ENCODE measurements around the gene ANO8. TPM values are rescaled to one million over a fixed set of nuclear protein-coding genes. Genes with fewer than 3 reads are reported as not detected.
A peak's percentile ranks its signal among the peaks of the same experiment; 100 is the strongest.

Gene ANO8
- total and polyA plus RNA-seq, 11 donors: 4.8 to 11.0 (median 7.9) TPM

DNA sequence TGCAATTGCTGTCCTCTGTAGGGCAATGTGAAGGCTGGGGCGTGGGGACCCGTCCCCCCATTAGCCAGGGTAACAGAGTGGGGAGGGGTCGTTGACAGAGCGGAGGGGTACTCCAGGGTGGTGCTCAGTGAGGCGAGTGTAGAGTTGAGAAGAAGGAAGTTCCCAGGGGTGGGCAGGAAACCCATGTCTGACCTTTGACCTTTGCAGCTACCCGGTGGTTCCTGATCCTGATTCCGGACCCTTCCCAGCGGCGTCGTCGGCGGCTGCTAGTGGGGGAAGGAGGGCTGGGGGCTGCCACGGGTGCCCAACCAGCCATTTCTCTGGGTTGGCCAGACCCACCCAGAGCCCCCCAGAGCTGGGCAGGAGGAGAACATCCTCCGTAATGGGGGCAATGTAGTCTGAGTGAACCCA lies 44.6 kb upstream of the ANO8 start:
- Histone ChIP-seq H3K27ac (no peak overlapping the region), H3K9me3 (no peaks in the 10 kb centered on the region), H3K36me3 (no peaks in the 10 kb centered on the region), H3K4me1 (peaks cover 0 to 27% (median 10%) of the 10 kb centered on the region in 12 donors), H3K4me3 (no peak overlapping the region), H3K27me3 (peaks cover 0 to 13% (median 0%) of the 10 kb centered on the region in 9 donors)
- TF ChIP-seq, protein P1, sequence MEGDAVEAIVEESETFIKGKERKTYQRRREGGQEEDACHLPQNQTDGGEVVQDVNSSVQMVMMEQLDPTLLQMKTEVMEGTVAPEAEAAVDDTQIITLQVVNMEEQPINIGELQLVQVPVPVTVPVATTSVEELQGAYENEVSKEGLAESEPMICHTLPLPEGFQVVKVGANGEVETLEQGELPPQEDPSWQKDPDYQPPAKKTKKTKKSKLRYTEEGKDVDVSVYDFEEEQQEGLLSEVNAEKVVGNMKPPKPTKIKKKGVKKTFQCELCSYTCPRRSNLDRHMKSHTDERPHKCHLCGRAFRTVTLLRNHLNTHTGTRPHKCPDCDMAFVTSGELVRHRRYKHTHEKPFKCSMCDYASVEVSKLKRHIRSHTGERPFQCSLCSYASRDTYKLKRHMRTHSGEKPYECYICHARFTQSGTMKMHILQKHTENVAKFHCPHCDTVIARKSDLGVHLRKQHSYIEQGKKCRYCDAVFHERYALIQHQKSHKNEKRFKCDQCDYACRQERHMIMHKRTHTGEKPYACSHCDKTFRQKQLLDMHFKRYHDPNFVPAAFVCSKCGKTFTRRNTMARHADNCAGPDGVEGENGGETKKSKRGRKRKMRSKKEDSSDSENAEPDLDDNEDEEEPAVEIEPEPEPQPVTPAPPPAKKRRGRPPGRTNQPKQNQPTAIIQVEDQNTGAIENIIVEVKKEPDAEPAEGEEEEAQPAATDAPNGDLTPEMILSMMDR (IDR thresholded peaks at IDR 0.05): no peak
- TF ChIP-seq POLR2A (IDR thresholded peaks at IDR 0.05): no peak
- 29 to 59% (median 37%) methylated on average over 6 to 14 of the region's 14 CpGs for WGBS, 4 donors
- ATAC-seq (peak in 2 of 4 donors; percentile 14 to 31), DNase-seq (no peak)
- intact Hi-C loops (cut with DNase I): no loop called here

DNA sequence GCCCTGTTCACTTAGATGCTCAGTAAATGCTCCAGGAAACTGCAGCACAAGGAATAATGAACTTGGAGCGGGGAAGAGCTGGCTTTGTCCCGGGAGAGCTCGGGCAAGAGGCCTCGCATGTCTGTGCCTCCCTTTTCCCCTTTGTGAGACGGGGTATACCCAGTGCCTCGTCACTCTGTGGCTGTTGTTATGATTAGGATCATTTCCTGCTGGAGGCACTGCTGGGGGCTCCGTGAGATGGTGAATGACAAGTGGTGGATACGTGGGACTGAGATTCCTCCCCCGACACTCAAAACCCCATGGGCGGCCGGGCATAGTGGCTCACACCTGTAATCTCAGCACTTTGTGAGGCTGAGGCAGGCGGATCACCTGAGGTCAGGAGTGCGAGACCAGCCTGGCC lies 43.6 kb upstream of the ANO8 start:
- DNase-seq (no peak), ATAC-seq (no peak)
- intact Hi-C loops (cut with DNase I): no loop called here
- Histone ChIP-seq H3K9me3 (no peaks in the 10 kb centered on the region), H3K4me3 (no peak overlapping the region), H3K4me1 (peaks cover 0 to 25% (median 10%) of the 10 kb centered on the region in 12 donors), H3K36me3 (no peaks in the 10 kb centered on the region), H3K27ac (no peak overlapping the region), H3K27me3 (peaks cover 0 to 13% (median 0%) of the 10 kb centered on the region in 9 donors)
- WGBS, 4 donors: 69 to 77% (median 72%) methylated on average over 11 to 13 of the region's 13 CpGs
- TF ChIP-seq, protein P1 (IDR thresholded peaks at IDR 0.05): no peak
- TF ChIP-seq POLR2A (IDR thresholded peaks at IDR 0.05): no peak

DNA sequence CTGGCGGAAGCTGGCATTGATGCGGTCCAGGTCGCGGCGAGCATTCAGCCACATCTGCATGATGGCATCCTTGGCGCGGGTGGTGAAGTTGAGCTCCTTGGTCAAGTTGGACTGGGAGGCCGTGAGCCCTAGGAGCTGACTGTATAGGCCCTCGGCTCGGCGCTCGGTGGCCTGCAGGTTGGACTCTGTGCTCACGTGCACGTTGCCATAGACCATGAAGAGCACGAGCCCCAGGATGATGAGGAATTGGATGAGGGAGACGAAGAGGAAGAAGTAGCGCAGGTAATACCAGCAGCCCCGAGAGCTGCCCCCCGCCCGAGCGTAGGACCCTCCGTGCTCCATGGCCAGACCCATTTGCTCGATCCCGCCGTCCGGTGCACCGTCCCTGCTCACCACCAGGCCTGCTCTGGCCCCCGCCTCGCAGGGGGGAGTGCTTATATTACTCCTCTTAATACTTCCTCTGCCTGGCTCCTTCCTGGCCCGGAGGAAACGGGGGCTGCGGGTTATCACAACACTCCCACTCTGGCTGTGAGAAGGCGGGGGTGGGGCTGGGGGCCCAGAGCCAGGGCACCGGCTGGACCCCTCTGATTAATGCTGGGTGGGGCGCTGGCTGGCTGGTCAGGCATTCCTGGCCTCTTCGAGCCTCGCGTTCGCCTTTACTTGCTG lies 42.4 kb upstream of the ANO8 start, which contains the start of gene PLVAP:
Gene PLVAP (minus strand): TSS at position 408 of the 666 bp plus-strand sequence. CDS start 54 bp downstream, at position 354.
- no peak for TF ChIP-seq POLR2A (IDR thresholded peaks at IDR 0.05)
- TF ChIP-seq, protein P1 (IDR thresholded peaks at IDR 0.05): no peak
- peaks cover 0 to 13% (median 0%) of the 10 kb centered on the region in 9 donors for H3K27me3 ChIP-seq
- ATAC-seq (peak; percentile 58 to 84 (median 71)), DNase-seq (peak in 4 of 5 donors; percentile 40 to 48 (median 46))
- 45 to 50% (median 48%) methylated on average over 34 to 39 of the region's 39 CpGs for WGBS, 4 donors
- peaks cover 0 to 14% (median 5%) of the 10 kb centered on the region in 12 donors for H3K4me1 ChIP-seq
- H3K4me3 ChIP-seq: peak within 1 kb of the TSS in 9 of 12 donors; percentile 6 to 56 (median 38)
- H3K36me3 ChIP-seq: no peaks in the 10 kb centered on the region
- H3K27ac ChIP-seq: peak within 1 kb of the TSS in 2 of 12 donors; percentile 12 to 29
- H3K9me3 ChIP-seq: no peaks in the 10 kb centered on the region
- intact Hi-C loops (cut with DNase I): no loop called here

DNA sequence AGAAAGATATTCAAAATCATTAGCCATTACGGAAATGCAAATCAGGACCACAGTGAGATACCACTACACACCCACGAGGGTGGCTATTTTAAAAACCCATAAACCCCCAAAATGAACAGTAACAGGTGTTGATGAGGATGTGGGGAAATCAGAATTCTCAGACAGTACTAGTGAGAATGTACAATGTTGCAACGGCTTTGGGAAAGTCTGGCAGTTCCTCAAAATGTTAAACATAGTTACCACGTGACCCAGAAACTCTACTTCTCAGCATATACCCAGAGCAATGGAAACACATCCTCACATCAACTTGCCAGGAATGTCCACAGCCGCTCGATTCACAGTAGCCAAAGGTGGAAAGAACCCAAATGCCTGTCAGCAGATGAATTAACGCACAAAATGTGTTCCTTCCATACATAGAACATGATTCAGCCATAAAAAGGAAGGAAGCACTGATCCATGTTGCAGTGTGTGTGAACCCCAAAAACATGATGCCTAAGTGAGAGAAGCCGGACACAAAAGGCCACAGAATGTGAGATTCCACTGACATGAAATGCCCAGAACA lies 35.5 kb upstream of the ANO8 start:
- intact Hi-C loops (cut with DNase I): no loop called here
- H3K4me3 ChIP-seq: no peak overlapping the region
- DNase-seq (no peak), ATAC-seq (peak; percentile 24 to 59 (median 42))
- peak overlapping the region in 1 of 12 donors; percentile 32 for H3K27ac ChIP-seq
- peaks cover 0 to 13% (median 0%) of the 10 kb centered on the region in 12 donors for H3K4me1 ChIP-seq
- H3K9me3 ChIP-seq: no peaks in the 10 kb centered on the region
- TF ChIP-seq, protein P1 (IDR thresholded peaks at IDR 0.05): no peak
- no peak for TF ChIP-seq POLR2A (IDR thresholded peaks at IDR 0.05)
- H3K27me3 ChIP-seq: no peaks in the 10 kb centered on the region
- 40 to 51% (median 44%) methylated on average over 8 of the region's 8 CpGs for WGBS, 4 donors
- no peaks in the 10 kb centered on the region for H3K36me3 ChIP-seq
